ENCODE measurements around the gene SLC6A11.

GRCh38 chr3:10907262-10907661 lies 91.2 kb downstream of the SLC6A11 start:
- TF ChIP-seq CTCF (IDR thresholded peaks at IDR 0.05 in 4 of 5, conservative IDR thresholded peaks at IDR 0.05 in 1 of 5) (no peak), POLR2A (IDR thresholded peaks at IDR 0.05) (no peak)

Measured in gastrocnemius medialis (tissue), 4 donors.